H7 (cell line): ENCODE results near the gene ARHGAP22. TPM values are rescaled to one million over a fixed set of nuclear protein-coding genes. Genes with fewer than 3 reads are reported as not detected.

Experiments used
- DNase-seq: peaks from one replicate; pipeline ENCODE4 v3.0.0; 2012
- H3K27me3 ChIP-seq: 2 replicates; pipeline ENCODE4 v1.6.0; 2011; ENCODE audit warnings: mild to moderate bottlenecking, low read length; ENCODE audit not compliant: control insufficient read depth, insufficient read depth
- H3K36me3 ChIP-seq: replicated peaks from 2 replicates; pipeline ENCODE4 v1.5.1; 2011; ENCODE audit warnings: low read length; ENCODE audit not compliant: control insufficient read depth, insufficient read depth
- H3K4me3 ChIP-seq: 2 replicates; pipeline ENCODE4 v1.5.1; 2011; ENCODE audit warnings: low read depth, mild to moderate bottlenecking, control low read depth, low read length, moderate library complexity; ENCODE audit not compliant: insufficient read depth
- total RNA-seq: library from RNA; depleted of rRNA; stranded (reverse); fragments of >200 nt; shearing (Covaris generic); gene quantifications from 2 replicates; pipeline ENCODE4 v1.2.3, GENCODE V29; 2014

The ARHGAP22 gene
- total RNA-seq, 1 experiment from 2014 or later = 9.1 TPM

GRCh38 chr10:48638739-48639527 is 34.1 kb upstream of the ARHGAP22 start:
- no peak overlapping the region for H3K4me3 ChIP-seq
- no peak for DNase-seq
- H3K36me3 ChIP-seq = no peaks in the 10 kb centered on the region
- H3K27me3 ChIP-seq = no peaks in the 10 kb centered on the region

- Histone ChIP-seq H3K36me3 (no peaks in the 10 kb centered on the region), H3K4me3 (no peak overlapping the region), H3K27me3 (no peaks in the 10 kb centered on the region)
- no peak for DNase-seq
Observed at GRCh38 chr10:48638158-48638557, 33.3 kb upstream of the ARHGAP22 start.

GRCh38 chr10:48636901-48637300 is 32.0 kb upstream of the ARHGAP22 start:
- Histone ChIP-seq H3K4me3 (no peak overlapping the region), H3K36me3 (no peaks in the 10 kb centered on the region), H3K27me3 (no peaks in the 10 kb centered on the region)
- DNase-seq = no peak

- Histone ChIP-seq H3K27me3 (no peaks in the 10 kb centered on the region), H3K4me3 (no peak overlapping the region), H3K36me3 (no peaks in the 10 kb centered on the region)
- DNase-seq = no peak
Observed at GRCh38 chr10:48636231-48636630, 31.4 kb upstream of the ARHGAP22 start.

- no peaks in the 10 kb centered on the region for H3K36me3 ChIP-seq
- no peaks in the 10 kb centered on the region for H3K27me3 ChIP-seq
- no peak for DNase-seq
- H3K4me3 ChIP-seq = no peak overlapping the region
Observed at GRCh38 chr10:48634984-48635557, 30.2 kb upstream of the ARHGAP22 start.

GRCh38 chr10:48634198-48634983 is 29.5 kb upstream of the ARHGAP22 start:
- Histone ChIP-seq H3K4me3 (no peak overlapping the region), H3K27me3 (no peaks in the 10 kb centered on the region), H3K36me3 (no peaks in the 10 kb centered on the region)
- no peak for DNase-seq

- Histone ChIP-seq H3K27me3 (no peaks in the 10 kb centered on the region), H3K36me3 (no peaks in the 10 kb centered on the region), H3K4me3 (no peak overlapping the region)
- DNase-seq = no peak
Observed at GRCh38 chr10:48633381-48634197, 28.7 kb upstream of the ARHGAP22 start.

GRCh38 chr10:48632166-48632565 is 27.3 kb upstream of the ARHGAP22 start:
- DNase-seq = no peak
- Histone ChIP-seq H3K27me3 (no peaks in the 10 kb centered on the region), H3K4me3 (no peak overlapping the region), H3K36me3 (no peaks in the 10 kb centered on the region)

- DNase-seq = no peak
- Histone ChIP-seq H3K36me3 (no peaks in the 10 kb centered on the region), H3K4me3 (no peak overlapping the region), H3K27me3 (no peaks in the 10 kb centered on the region)
Observed at GRCh38 chr10:48627984-48628609, 23.2 kb upstream of the ARHGAP22 start.

GRCh38 chr10:48626986-48627731 is 22.3 kb upstream of the ARHGAP22 start:
- no peaks in the 10 kb centered on the region for H3K27me3 ChIP-seq
- DNase-seq = no peak
- H3K4me3 ChIP-seq = no peak overlapping the region
- H3K36me3 ChIP-seq = no peaks in the 10 kb centered on the region

- H3K27me3 ChIP-seq = no peaks in the 10 kb centered on the region
- no peaks in the 10 kb centered on the region for H3K36me3 ChIP-seq
- DNase-seq = no peak
- no peak overlapping the region for H3K4me3 ChIP-seq
Observed at GRCh38 chr10:48626447-48626846, 21.6 kb upstream of the ARHGAP22 start.

GRCh38 chr10:48625826-48626134 is 20.9 kb upstream of the ARHGAP22 start:
- H3K27me3 ChIP-seq = no peaks in the 10 kb centered on the region
- no peak for DNase-seq
- no peak overlapping the region for H3K4me3 ChIP-seq
- H3K36me3 ChIP-seq = no peaks in the 10 kb centered on the region

GRCh38 chr10:48623607-48624132 is 18.8 kb upstream of the ARHGAP22 start:
- H3K27me3 ChIP-seq = no peaks in the 10 kb centered on the region
- no peak for DNase-seq
- no peak overlapping the region for H3K4me3 ChIP-seq
- no peaks in the 10 kb centered on the region for H3K36me3 ChIP-seq
